Measurements from ENCODE around the gene MGAT2. TPM values are rescaled to one million over a fixed set of nuclear protein-coding genes. Genes with fewer than 3 reads are reported as not detected.

The MGAT2 gene
- total RNA-seq, 1 donor from 2014 or later: 11.3 TPM

GRCh38 chr14:49621114-49621881, 699 bp downstream of the MGAT2 start:
- intact Hi-C loops (cut with DNase I): no loop called here
- no peak for TF ChIP-seq CTCF (IDR thresholded peaks at IDR 0.05)
- no peak for TF ChIP-seq POLR2AphosphoS5 (IDR thresholded peaks at IDR 0.05; ENCODE audit: insufficient read depth in 1 of 2, low read depth in 1 of 2)
- no peak for TF ChIP-seq POLR2A (IDR thresholded peaks at IDR 0.05)
- peak overlapping the region; percentile 94 for H3K27ac ChIP-seq
- no peaks in the 10 kb centered on the region for H3K27me3 ChIP-seq
- H3K9me3 ChIP-seq: no peaks in the 10 kb centered on the region
- H3K4me1 ChIP-seq: peaks cover 47% of the 10 kb centered on the region
- H3K36me3 ChIP-seq: peaks cover 0 to 20% of the 10 kb centered on the region in 2 donors
- H3K4me3 ChIP-seq: peak overlapping the region; percentile 64 to 97
- no peak for DNase-seq (ENCODE audit: extremely low spot score in 2 of 2)

- no peaks in the 10 kb centered on the region for H3K27me3 ChIP-seq
- intact Hi-C loops (cut with DNase I): no loop called here
- no peak for TF ChIP-seq CTCF (IDR thresholded peaks at IDR 0.05)
- no peak for TF ChIP-seq POLR2AphosphoS5 (IDR thresholded peaks at IDR 0.05; ENCODE audit: insufficient read depth in 1 of 2, low read depth in 1 of 2)
- no peak for TF ChIP-seq POLR2A (IDR thresholded peaks at IDR 0.05)
Measured at GRCh38 chr14:49622022-49622607, 1.5 kb downstream of the MGAT2 start.

DNA sequence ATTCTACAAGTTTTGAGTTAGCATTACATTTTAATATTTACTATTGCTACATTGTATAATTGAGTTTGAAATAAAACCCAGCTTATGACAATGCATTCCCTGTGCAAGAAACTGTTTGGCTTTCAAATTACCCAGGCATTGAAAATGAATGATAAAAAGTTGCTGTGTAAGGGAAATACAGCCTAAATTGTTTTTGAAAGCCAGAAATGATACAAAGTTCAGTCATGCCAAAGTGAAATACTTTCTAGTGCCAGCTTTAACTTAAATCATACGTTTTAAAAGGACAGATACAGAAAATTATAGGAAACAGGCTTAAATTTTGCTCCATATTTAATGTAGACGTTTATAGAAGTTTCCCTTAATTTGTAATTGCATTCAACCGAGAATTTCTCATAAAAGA, 2.8 kb downstream of the MGAT2 start:
- TF ChIP-seq POLR2AphosphoS5 (IDR thresholded peaks at IDR 0.05; ENCODE audit: insufficient read depth in 1 of 2, low read depth in 1 of 2): no peak
- TF ChIP-seq CTCF (IDR thresholded peaks at IDR 0.05): no peak
- TF ChIP-seq POLR2A (IDR thresholded peaks at IDR 0.05): no peak
- intact Hi-C loops (cut with DNase I): no loop called here
- no peak overlapping the region for H3K4me3 ChIP-seq
- H3K27me3 ChIP-seq: no peaks in the 10 kb centered on the region
- no peak overlapping the region for H3K27ac ChIP-seq
- H3K36me3 ChIP-seq: peaks cover 0 to 6% of the 10 kb centered on the region in 2 donors
- no peaks in the 10 kb centered on the region for H3K9me3 ChIP-seq
- no peak for DNase-seq (ENCODE audit: extremely low spot score in 2 of 2)
- H3K4me1 ChIP-seq: peaks cover 47% of the 10 kb centered on the region

More at GRCh38 chr14:49622022-49622607, 1.5 kb downstream of the MGAT2 start:
- H3K27ac ChIP-seq: peak overlapping the region; percentile 94
- H3K9me3 ChIP-seq: no peaks in the 10 kb centered on the region
- no peak for DNase-seq (ENCODE audit: extremely low spot score in 2 of 2)
- H3K4me1 ChIP-seq: peaks cover 47% of the 10 kb centered on the region
- H3K36me3 ChIP-seq: peaks cover 0 to 18% of the 10 kb centered on the region in 2 donors
- peak overlapping the region; percentile 64 to 97 for H3K4me3 ChIP-seq

DNA sequence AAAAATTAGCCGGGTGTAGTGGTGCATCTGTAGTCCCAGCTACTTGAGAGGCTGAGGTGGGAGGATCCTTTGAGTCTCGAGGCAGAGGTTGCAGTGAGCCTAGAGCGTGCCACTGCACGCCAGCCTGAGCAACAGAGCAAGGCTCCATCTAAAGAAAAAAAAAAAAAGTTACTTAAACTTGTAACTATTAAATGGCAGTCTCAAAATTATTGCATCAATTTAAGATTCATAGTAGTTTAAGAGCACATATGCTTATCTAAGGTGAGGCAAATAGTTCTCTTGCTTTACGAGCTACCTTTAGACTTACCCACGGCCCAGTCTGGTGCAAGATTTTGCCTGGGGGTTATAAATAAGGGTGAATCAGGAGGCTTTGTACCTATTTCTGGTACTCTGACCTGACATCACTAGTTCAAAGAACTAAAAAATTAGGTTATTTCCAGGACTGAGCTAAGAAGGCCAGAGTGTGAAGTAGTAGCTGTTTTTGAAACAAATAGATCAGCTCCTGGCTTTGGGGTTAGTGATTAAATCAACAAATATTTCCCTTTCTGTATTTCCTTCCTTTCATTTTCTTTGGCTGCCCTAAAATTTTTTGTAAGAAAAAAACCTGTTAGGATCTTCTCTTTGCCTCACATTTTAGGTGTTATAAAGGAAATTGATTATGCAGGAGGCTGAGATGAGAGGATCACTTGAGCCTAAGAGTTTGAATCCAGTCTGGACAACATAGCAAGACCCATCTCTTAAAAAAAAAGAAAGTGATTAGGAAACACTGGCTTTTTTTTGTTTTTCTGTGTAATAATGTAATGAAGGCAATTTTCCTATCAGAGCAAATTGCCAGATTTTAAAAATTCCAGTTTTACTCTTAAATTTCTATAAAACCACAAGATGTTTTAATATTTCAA, 3.6 kb downstream of the MGAT2 start:
- no peaks in the 10 kb centered on the region for H3K36me3 ChIP-seq
- no peak overlapping the region for H3K27ac ChIP-seq
- H3K9me3 ChIP-seq: no peaks in the 10 kb centered on the region
- H3K27me3 ChIP-seq: no peaks in the 10 kb centered on the region
- intact Hi-C loops (cut with DNase I): no loop called here
- H3K4me1 ChIP-seq: peaks cover 41% of the 10 kb centered on the region
- DNase-seq (ENCODE audit: extremely low spot score in 2 of 2): no peak
- no peak for TF ChIP-seq POLR2AphosphoS5 (IDR thresholded peaks at IDR 0.05; ENCODE audit: insufficient read depth in 1 of 2, low read depth in 1 of 2)
- no peak for TF ChIP-seq CTCF (IDR thresholded peaks at IDR 0.05)
- no peak for TF ChIP-seq POLR2A (IDR thresholded peaks at IDR 0.05)
- no peak overlapping the region for H3K4me3 ChIP-seq
